ENCODE measurements around the gene DMBT1.

- no peak for TF ChIP-seq EZH2 (IDR thresholded peaks at IDR 0.05; ENCODE audit: borderline replicate concordance, low read length)
- TF ChIP-seq, protein P1, sequence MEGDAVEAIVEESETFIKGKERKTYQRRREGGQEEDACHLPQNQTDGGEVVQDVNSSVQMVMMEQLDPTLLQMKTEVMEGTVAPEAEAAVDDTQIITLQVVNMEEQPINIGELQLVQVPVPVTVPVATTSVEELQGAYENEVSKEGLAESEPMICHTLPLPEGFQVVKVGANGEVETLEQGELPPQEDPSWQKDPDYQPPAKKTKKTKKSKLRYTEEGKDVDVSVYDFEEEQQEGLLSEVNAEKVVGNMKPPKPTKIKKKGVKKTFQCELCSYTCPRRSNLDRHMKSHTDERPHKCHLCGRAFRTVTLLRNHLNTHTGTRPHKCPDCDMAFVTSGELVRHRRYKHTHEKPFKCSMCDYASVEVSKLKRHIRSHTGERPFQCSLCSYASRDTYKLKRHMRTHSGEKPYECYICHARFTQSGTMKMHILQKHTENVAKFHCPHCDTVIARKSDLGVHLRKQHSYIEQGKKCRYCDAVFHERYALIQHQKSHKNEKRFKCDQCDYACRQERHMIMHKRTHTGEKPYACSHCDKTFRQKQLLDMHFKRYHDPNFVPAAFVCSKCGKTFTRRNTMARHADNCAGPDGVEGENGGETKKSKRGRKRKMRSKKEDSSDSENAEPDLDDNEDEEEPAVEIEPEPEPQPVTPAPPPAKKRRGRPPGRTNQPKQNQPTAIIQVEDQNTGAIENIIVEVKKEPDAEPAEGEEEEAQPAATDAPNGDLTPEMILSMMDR (conservative IDR thresholded peaks at IDR 0.05 in 1 of 2, IDR thresholded peaks at IDR 0.05 in 1 of 2; ENCODE audit: extremely low read depth in 1 of 2, insufficient read depth in 1 of 2, low read depth in 1 of 2, low read length in 2 of 2), result no peak
Measured at GRCh38 chr10:122532601-122533296, 27.8 kb upstream of the DMBT1 start.

Measured in mammary epithelial cell (primary cell).